K562 (cell line): ENCODE measurements around the gene ERBB3. TPM values are rescaled to one million over a fixed set of nuclear protein-coding genes. Genes with fewer than 3 reads are reported as not detected.
A peak's percentile ranks its signal among the peaks of the same experiment; 100 is the strongest.

ENCODE experiments used
- CCNT2 ChIP-seq: IDR thresholded peaks from 2 replicates; pipeline ENCODE4 v1.6.1; 2011; ENCODE audit warnings: borderline replicate concordance, low read depth, mild to moderate bottlenecking, moderate library complexity, mixed read lengths, low read length; ENCODE audit not compliant: insufficient read length; ENCODE audit errors: extremely low read depth
- ELF2 ChIP-seq: fragments of 250-450 bp; sonication (Bioruptor Pico); IDR thresholded peaks from 2 replicates; pipeline ENCODE4 v1.5.0; 2021; ENCODE audit warnings: mild to moderate bottlenecking
- GTF2F1 ChIP-seq: IDR thresholded peaks from 2 replicates; pipeline ENCODE4 v1.6.1; 2011; ENCODE audit warnings: low read depth, low read length, improper control_type of control experiment
- KLF16 ChIP-seq: IDR thresholded peaks from 2 replicates; pipeline ENCODE4 v1.6.1; 2016; ENCODE audit warnings: antibody characterized with exemption
- L3MBTL2 ChIP-seq: fragments of 450-650 bp; IDR thresholded peaks from 2 replicates; pipeline ENCODE4 v1.6.1; 2016; ENCODE audit warnings: mild to moderate bottlenecking, moderate library complexity
- LEF1 ChIP-seq: fragments of 450-650 bp; IDR thresholded peaks from 2 replicates; pipeline ENCODE4 v1.6.1; 2016; ENCODE audit warnings: mild to moderate bottlenecking
- MCM7 ChIP-seq, 2 experiments: fragments of 450-650 bp; IDR thresholded peaks; 2 replicates each; pipeline ENCODE4 v1.6.1; 2016 to 2018
- MEF2A ChIP-seq: IDR thresholded peaks from 2 replicates; pipeline ENCODE4 v1.6.1; 2011; ENCODE audit warnings: low read depth, mild to moderate bottlenecking, low read length, moderate library complexity; ENCODE audit not compliant: control insufficient read depth
- MYBL2 ChIP-seq, 2 experiments: fragments of 450-650 bp in 1 of 2; sonication (generic) in 1 of 2; formaldehyde crosslinking in 1 of 2; IDR thresholded peaks; 2 replicates each; pipeline versions ENCODE4 v1.6.1 to v1.8.1; 2017 to 2022; ENCODE audit warnings: borderline replicate concordance in 1 of 2, inconsistent platforms in 1 of 2, low read depth in 1 of 2, mild to moderate bottlenecking in 1 of 2, missing genetic modification reagents in 1 of 2, moderate library complexity in 1 of 2
- NBN ChIP-seq: fragments of 450-650 bp; IDR thresholded peaks from 2 replicates; pipeline ENCODE4 v1.6.1; 2016; ENCODE audit warnings: low read depth, mild to moderate bottlenecking
- NUFIP1 ChIP-seq: fragments of 450-650 bp; IDR thresholded peaks from 2 replicates; pipeline ENCODE4 v1.6.1; 2018; ENCODE audit not compliant: partially characterized antibody
- SAP30 ChIP-seq: fragments of 200-600 bp; sonication (generic); IDR thresholded peaks from 2 replicates; pipeline ENCODE4 v1.6.1; 2012; ENCODE audit warnings: borderline replicate concordance, low read depth, mild to moderate bottlenecking, moderate library complexity, low read length, control low read depth, inconsistent platforms; ENCODE audit not compliant: insufficient read depth, poor library complexity, severe bottlenecking
- SREBF1 ChIP-seq: fragments of 150-350 bp; IDR thresholded peaks from 2 replicates; pipeline ENCODE4 v1.6.1; 2014; ENCODE audit warnings: antibody characterized with exemption, low read depth, low read length, borderline replicate concordance
- ZFP30 ChIP-seq: fragments of 250-450 bp; sonication (Bioruptor Pico); IDR thresholded peaks from 2 replicates; pipeline ENCODE4 v1.8.0; 2022; ENCODE audit warnings: moderate library complexity, mild to moderate bottlenecking, inconsistent platforms, borderline replicate concordance
- ZKSCAN8 ChIP-seq: fragments of 200-800 bp; sonication (Bioruptor generic); IDR thresholded peaks from 2 replicates; pipeline ENCODE4 v1.6.1; 2016; ENCODE audit warnings: missing genetic modification characterization, missing compliant biosample characterization
- ZNF146 ChIP-seq: IDR thresholded peaks from one replicate; pipeline ENCODE4 v1.6.1; 2018; ENCODE audit warnings: missing compliant biosample characterization; ENCODE audit not compliant: unreplicated experiment
- ZNF253 ChIP-seq: fragments of 250-450 bp; sonication (Bioruptor Pico); conservative IDR thresholded peaks from 2 replicates; pipeline ENCODE4 v1.6.1; 2021; ENCODE audit warnings: mild to moderate bottlenecking
- ZNF444 ChIP-seq: fragments of 250-450 bp; sonication (Bioruptor Pico); IDR thresholded peaks from 2 replicates; pipeline ENCODE4 v1.4.0; 2020; ENCODE audit warnings: mild to moderate bottlenecking, moderate library complexity
- ZNF589 ChIP-seq: fragments of 200-800 bp; sonication (Bioruptor generic); IDR thresholded peaks from 2 replicates; pipeline ENCODE4 v1.6.1; 2016; ENCODE audit warnings: low read depth, missing genetic modification characterization, missing compliant biosample characterization
- ZNF76 ChIP-seq: fragments of 250-450 bp; sonication (Bioruptor Pico); IDR thresholded peaks from 2 replicates; pipeline ENCODE4 v1.4.0; 2020; ENCODE audit warnings: mild to moderate bottlenecking, moderate library complexity, borderline replicate concordance
- polyA plus RNA-seq, 8 experiments: library from polyadenylated mRNA; depleted of rRNA in 4 of 8; stranded (reverse) in 5 of 8; unstranded in 3 of 8; fragments of >200 nt; fragmentation: Nextera tagmentation in 2 of 8; fragmentation: Illumina TruSeq in 1 of 8; extraction: Ambion mirVana in 2 of 8; extraction: Trizol in 1 of 8; gene quantifications; 2 replicates each; pipeline versions ENCODE4 v1.2.1 to v1.2.3, GENCODE V29; 2011 to 2014; ENCODE audit warnings: inconsistent platforms in 1 of 8, missing spikeins in 1 of 8
- total RNA-seq, 7 experiments: library from RNA; depleted of rRNA in 6 of 7; stranded (reverse); fragments of >200 nt in 6 of 7; fragmentation: Illumina TruSeq in 2 of 7; extraction: Trizol in 2 of 7; gene quantifications; 2 replicates each; pipeline versions ENCODE4 v1.2.1 to v1.2.3, GENCODE V29; 2011 to 2021; ENCODE audit warnings: low replicate concordance in 1 of 7
- TF ChIP-seq, protein P1 (sequence below): IDR thresholded peaks from 3 replicates; pipeline ENCODE4 v1.6.1; 2011; ENCODE audit warnings: borderline replicate concordance, mild to moderate bottlenecking, moderate library complexity; ENCODE audit not compliant: insufficient read length; ENCODE audit errors: extremely low read depth
- TF ChIP-seq, protein P2 (sequence below): sonication (generic); formaldehyde crosslinking; IDR thresholded peaks from 2 replicates; pipeline ENCODE4 v1.8.1; 2023; ENCODE audit warnings: mild to moderate bottlenecking, missing genetic modification reagents
- TF ChIP-seq, protein P3 (sequence below), 2 experiments: fragments of 450-650 bp; conservative IDR thresholded peaks; 2 replicates each; pipeline ENCODE4 v1.6.1; 2017; ENCODE audit warnings: mild to moderate bottlenecking in 2 of 2, moderate library complexity in 2 of 2

The ERBB3 gene
- total and polyA plus RNA-seq, 9 of the 15 experiments (the other 6 are each of a cell fraction or from before 2014, with no cell fraction given): 1.5 to 5.4 (median 3.8) TPM

DNA sequence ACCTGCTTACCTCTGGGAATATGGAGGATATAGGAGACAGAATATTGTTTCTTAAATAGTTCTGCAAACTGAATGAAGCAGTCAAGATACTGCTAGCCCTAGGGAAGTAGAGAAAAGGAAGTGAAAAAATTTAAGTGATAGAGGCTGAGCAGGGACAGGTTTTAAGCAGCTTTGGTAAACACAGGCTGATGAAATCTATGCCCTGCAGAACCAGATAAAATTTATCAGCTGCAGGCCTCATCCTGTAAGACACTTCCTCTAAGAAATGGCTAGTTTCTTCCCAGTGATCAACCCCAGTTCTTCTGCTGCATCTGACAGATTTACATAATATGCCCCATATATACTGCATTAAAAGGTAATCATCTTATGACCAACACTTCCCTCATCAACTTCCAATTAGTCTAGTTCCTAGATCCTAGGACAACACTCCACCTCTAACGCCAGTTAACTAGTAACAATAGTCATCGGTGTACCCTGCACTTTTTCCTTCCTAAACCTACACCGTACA is 46.8 kb downstream of the ERBB3 start (continued):
- TF ChIP-seq ZKSCAN8 (CRISPR knock-in tag) (no peak; the same call in 1 of the 2 replicates), ZNF76 (CRISPR knock-in tag) (no peak), ZNF444 (CRISPR knock-in tag) (no peak), ZNF146 (CRISPR knock-in tag) (no peak), ZNF589 (CRISPR knock-in tag) (peak; percentile 69; the same call in 1 of the 2 replicates), MCM7 (IDR thresholded peaks at IDR 0.05) (no peak), SREBF1 (no peak), MYBL2 (IDR thresholded peaks at IDR 0.05; ENCODE audit: low read depth) (no peak), MYBL2 (CRISPR knock-in tag; IDR thresholded peaks at IDR 0.05; ENCODE audit: borderline replicate concordance) (no peak), KLF16 (peak; percentile 90), ZFP30 (CRISPR knock-in tag) (no peak), L3MBTL2 (no peak), NBN (peak; percentile 74; the same call in 1 of the 2 replicates), ZNF253 (CRISPR knock-in tag) (no peak), LEF1 (peak; percentile 97), MEF2A (no peak), CCNT2 (peak; percentile 97), GTF2F1 (no peak), ELF2 (CRISPR knock-in tag) (no peak), NUFIP1 (no peak), SAP30 (no peak)
- TF ChIP-seq, protein P1, sequence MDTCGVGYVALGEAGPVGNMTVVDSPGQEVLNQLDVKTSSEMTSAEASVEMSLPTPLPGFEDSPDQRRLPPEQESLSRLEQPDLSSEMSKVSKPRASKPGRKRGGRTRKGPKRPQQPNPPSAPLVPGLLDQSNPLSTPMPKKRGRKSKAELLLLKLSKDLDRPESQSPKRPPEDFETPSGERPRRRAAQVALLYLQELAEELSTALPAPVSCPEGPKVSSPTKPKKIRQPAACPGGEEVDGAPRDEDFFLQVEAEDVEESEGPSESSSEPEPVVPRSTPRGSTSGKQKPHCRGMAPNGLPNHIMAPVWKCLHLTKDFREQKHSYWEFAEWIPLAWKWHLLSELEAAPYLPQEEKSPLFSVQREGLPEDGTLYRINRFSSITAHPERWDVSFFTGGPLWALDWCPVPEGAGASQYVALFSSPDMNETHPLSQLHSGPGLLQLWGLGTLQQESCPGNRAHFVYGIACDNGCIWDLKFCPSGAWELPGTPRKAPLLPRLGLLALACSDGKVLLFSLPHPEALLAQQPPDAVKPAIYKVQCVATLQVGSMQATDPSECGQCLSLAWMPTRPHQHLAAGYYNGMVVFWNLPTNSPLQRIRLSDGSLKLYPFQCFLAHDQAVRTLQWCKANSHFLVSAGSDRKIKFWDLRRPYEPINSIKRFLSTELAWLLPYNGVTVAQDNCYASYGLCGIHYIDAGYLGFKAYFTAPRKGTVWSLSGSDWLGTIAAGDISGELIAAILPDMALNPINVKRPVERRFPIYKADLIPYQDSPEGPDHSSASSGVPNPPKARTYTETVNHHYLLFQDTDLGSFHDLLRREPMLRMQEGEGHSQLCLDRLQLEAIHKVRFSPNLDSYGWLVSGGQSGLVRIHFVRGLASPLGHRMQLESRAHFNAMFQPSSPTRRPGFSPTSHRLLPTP: no peak
- TF ChIP-seq, protein P2, sequence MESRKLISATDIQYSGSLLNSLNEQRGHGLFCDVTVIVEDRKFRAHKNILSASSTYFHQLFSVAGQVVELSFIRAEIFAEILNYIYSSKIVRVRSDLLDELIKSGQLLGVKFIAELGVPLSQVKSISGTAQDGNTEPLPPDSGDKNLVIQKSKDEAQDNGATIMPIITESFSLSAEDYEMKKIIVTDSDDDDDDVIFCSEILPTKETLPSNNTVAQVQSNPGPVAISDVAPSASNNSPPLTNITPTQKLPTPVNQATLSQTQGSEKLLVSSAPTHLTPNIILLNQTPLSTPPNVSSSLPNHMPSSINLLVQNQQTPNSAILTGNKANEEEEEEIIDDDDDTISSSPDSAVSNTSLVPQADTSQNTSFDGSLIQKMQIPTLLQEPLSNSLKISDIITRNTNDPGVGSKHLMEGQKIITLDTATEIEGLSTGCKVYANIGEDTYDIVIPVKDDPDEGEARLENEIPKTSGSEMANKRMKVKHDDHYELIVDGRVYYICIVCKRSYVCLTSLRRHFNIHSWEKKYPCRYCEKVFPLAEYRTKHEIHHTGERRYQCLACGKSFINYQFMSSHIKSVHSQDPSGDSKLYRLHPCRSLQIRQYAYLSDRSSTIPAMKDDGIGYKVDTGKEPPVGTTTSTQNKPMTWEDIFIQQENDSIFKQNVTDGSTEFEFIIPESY (CRISPR knock-in tag): no peak
- TF ChIP-seq, protein P3, sequence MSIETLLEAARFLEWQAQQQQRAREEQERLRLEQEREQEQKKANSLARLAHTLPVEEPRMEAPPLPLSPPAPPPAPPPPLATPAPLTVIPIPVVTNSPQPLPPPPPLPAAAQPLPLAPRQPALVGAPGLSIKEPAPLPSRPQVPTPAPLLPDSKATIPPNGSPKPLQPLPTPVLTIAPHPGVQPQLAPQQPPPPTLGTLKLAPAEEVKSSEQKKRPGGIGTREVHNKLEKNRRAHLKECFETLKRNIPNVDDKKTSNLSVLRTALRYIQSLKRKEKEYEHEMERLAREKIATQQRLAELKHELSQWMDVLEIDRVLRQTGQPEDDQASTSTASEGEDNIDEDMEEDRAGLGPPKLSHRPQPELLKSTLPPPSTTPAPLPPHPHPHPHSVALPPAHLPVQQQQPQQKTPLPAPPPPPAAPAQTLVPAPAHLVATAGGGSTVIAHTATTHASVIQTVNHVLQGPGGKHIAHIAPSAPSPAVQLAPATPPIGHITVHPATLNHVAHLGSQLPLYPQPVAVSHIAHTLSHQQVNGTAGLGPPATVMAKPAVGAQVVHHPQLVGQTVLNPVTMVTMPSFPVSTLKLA (conservative IDR thresholded peaks at IDR 0.05): peak in 1 of 2 experiments; percentile 9; a peak in 1 of 4 replicates
